Keratinocyte (primary cell): ENCODE measurements around the gene CNTNAP2. TPM values are rescaled to one million over a fixed set of nuclear protein-coding genes. Genes with fewer than 3 reads are reported as not detected.

Source experiments
- DNase-seq: peaks from one replicate; pipeline ENCODE4 v3.0.0-alpha.2; 2011; ENCODE audit warnings: low read depth, missing footprints, low spot score
- FAIRE-seq: peaks from 2 replicates; lab custom pipeline; 2011; peaks lifted over from hg19 to GRCh38; lab: Jason Lieb, UNC
- H2AFZ ChIP-seq: 2 replicates; pipeline ENCODE4 v1.6.0; 2012; ENCODE audit warnings: low read length, control low read depth, inconsistent platforms; ENCODE audit not compliant: control insufficient read depth
- H3K27ac ChIP-seq: 2 replicates; pipeline ENCODE4 v1.5.1; 2011; ENCODE audit warnings: low read length; ENCODE audit not compliant: control insufficient read depth, insufficient read depth
- H3K27me3 ChIP-seq: 3 replicates; pipeline ENCODE4 v1.6.0; 2011; ENCODE audit warnings: low read length; ENCODE audit not compliant: control insufficient read depth, insufficient read depth; ENCODE audit errors: extremely low read depth
- H3K36me3 ChIP-seq, 2 experiments: 2 replicates in 1 of 2; 3 replicates in 1 of 2; pipeline ENCODE4 v1.5.1; 2011; ENCODE audit warnings: low read length in 2 of 2, mild to moderate bottlenecking in 1 of 2; ENCODE audit not compliant: control insufficient read depth in 2 of 2, insufficient read depth in 2 of 2; ENCODE audit errors: extremely low read depth in 1 of 2
- H3K4me1 ChIP-seq: 3 replicates; pipeline ENCODE4 v1.5.1; 2011; ENCODE audit warnings: low read length; ENCODE audit not compliant: control insufficient read depth, insufficient read depth; ENCODE audit errors: extremely low read depth
- H3K4me2 ChIP-seq: 3 replicates; pipeline ENCODE4 v1.6.0; 2011; ENCODE audit warnings: low read depth, low read length; ENCODE audit not compliant: control insufficient read depth, insufficient read depth; ENCODE audit errors: extremely low read depth
- H3K4me3 ChIP-seq, 3 experiments: fragments of 200-600 bp in 1 of 3; sonication (generic) in 1 of 3; 2 replicates in 2 of 3; 3 replicates in 1 of 3; pipeline ENCODE4 v1.5.1; 2011 to 2016; ENCODE audit warnings: low read length in 3 of 3, mild to moderate bottlenecking in 3 of 3, control low read depth in 2 of 3, inconsistent platforms in 1 of 3, low read depth in 1 of 3, mixed read lengths in 1 of 3, mixed run types in 1 of 3, moderate library complexity in 1 of 3; ENCODE audit not compliant: control insufficient read depth in 2 of 3, insufficient read depth in 2 of 3; ENCODE audit errors: extremely low read depth in 1 of 3
- H3K79me2 ChIP-seq: 2 replicates; pipeline ENCODE4 v1.6.0; 2012; ENCODE audit warnings: low read length; ENCODE audit not compliant: control insufficient read depth, insufficient read depth
- H3K9ac ChIP-seq: 3 replicates; pipeline ENCODE4 v1.6.0; 2011; ENCODE audit warnings: low read length; ENCODE audit not compliant: control insufficient read depth, insufficient read depth; ENCODE audit errors: extremely low read depth
- H3K9me1 ChIP-seq: 3 replicates; pipeline ENCODE4 v1.6.0; 2011; ENCODE audit warnings: low read length; ENCODE audit not compliant: control insufficient read depth, insufficient read depth; ENCODE audit errors: extremely low read depth
- H3K9me3 ChIP-seq: 2 replicates; pipeline ENCODE4 v1.5.1; 2012; ENCODE audit warnings: low read depth, low read length; ENCODE audit not compliant: control insufficient read depth
- H4K20me1 ChIP-seq: 3 replicates; pipeline ENCODE4 v1.6.0; 2011; ENCODE audit warnings: low read length; ENCODE audit not compliant: control insufficient read depth, insufficient read depth; ENCODE audit errors: extremely low read depth
- CTCF ChIP-seq, 3 experiments: IDR thresholded peaks in 1 of 3; conservative IDR thresholded peaks in 1 of 3; optimal IDR thresholded peaks in 1 of 3; 2 replicates in 2 of 3; 3 replicates in 1 of 3; pipeline versions ENCODE3 to v1.5.1; 2011; ENCODE audit warnings: low read length in 3 of 3, mild to moderate bottlenecking in 3 of 3, moderate library complexity in 2 of 3, control low read depth in 1 of 3, inconsistent platforms in 1 of 3; ENCODE audit not compliant: insufficient read depth in 2 of 3; ENCODE audit errors: extremely low read depth in 1 of 3
- EZH2 ChIP-seq: IDR thresholded peaks from one replicate; pipeline ENCODE4 v1.6.1; 2012; ENCODE audit warnings: inconsistent platforms, mild to moderate bottlenecking, low read length, moderate library complexity
- dilution Hi-C: fragments of 300-500 bp; cut with MboI; formaldehyde crosslinking; loops from one replicate; pipeline ENCODE4 v1.7.0; 2020; ENCODE audit warnings: low sequenced_read_pairs; ENCODE audit not compliant: extremely low pct_ligation_motif_present
- polyA plus RNA-seq, 5 experiments: library from polyadenylated mRNA; depleted of rRNA in 3 of 5; stranded (reverse) in 3 of 5; stranded (forward) in 1 of 5; unstranded in 1 of 5; fragments of >200 nt; gene quantifications; 1 replicate in 1 of 5; 2 replicates in 3 of 5; 3 replicates in 1 of 5; pipeline versions ENCODE4 v1.2.1 to v1.2.3, GENCODE V29; 2011 to 2012; ENCODE audit warnings: missing spikeins in 2 of 5, low read depth in 1 of 5, low replicate concordance in 1 of 5

Gene CNTNAP2
- polyA plus RNA-seq, 1 donor (not counting 4 experiments of a cell fraction or from before 2014, with no cell fraction given) = 1.4 TPM

DNA sequence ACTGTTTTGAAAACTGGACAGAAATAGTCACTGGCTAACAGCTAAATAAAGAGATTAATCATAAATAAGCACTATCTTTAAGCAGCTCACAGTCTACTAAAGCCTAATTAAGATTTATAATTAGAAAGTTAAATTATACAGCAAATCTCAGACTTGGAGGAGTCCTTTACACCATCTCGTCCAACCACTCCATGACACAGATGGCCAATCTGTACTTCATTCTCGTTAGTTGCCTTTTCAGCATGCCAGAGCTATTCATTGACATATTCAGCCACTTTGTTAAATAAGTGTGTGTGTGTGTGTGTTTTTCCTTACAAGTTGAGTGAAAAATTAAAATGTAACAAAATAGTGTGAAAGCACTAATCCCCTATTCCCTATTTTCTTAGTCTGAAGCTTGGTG, 1066.7 kb downstream of the CNTNAP2 start:
- Histone ChIP-seq H2AFZ (no peak overlapping the region), H3K4me1 (no peaks in the 10 kb centered on the region), H3K9me1 (no peaks in the 10 kb centered on the region), H3K79me2 (no peaks in the 10 kb centered on the region), H3K4me3 (no peak overlapping the region), H4K20me1 (no peaks in the 10 kb centered on the region), H3K27ac (no peak overlapping the region), H3K27me3 (no peaks in the 10 kb centered on the region), H3K9me3 (no peaks in the 10 kb centered on the region), H3K36me3 (no peaks in the 10 kb centered on the region), H3K9ac (no peak overlapping the region), H3K4me2 (no peak overlapping the region)
- no peak for TF ChIP-seq EZH2
- no peak for TF ChIP-seq CTCF (optimal IDR thresholded peaks at IDR 0.05 in 1 of 3, IDR thresholded peaks at IDR 0.05 in 1 of 3, conservative IDR thresholded peaks at IDR 0.05 in 1 of 3; ENCODE audit: extremely low read depth in 1 of 3, insufficient read depth in 2 of 3, low read length in 3 of 3)
- no peak for FAIRE-seq
- dilution Hi-C loops = no loop called here
- no peak for DNase-seq

- FAIRE-seq (no peak), DNase-seq (no peak)
- dilution Hi-C loops = no loop called here
- Histone ChIP-seq H3K4me3 (no peak overlapping the region), H3K27ac (no peak overlapping the region), H2AFZ (no peak overlapping the region), H3K79me2 (no peaks in the 10 kb centered on the region), H3K4me2 (no peak overlapping the region), H3K9ac (no peak overlapping the region), H3K27me3 (no peaks in the 10 kb centered on the region), H4K20me1 (no peaks in the 10 kb centered on the region), H3K9me3 (no peaks in the 10 kb centered on the region), H3K36me3 (no peaks in the 10 kb centered on the region), H3K4me1 (no peaks in the 10 kb centered on the region), H3K9me1 (no peaks in the 10 kb centered on the region)
- TF ChIP-seq CTCF (optimal IDR thresholded peaks at IDR 0.05 in 1 of 3, IDR thresholded peaks at IDR 0.05 in 1 of 3, conservative IDR thresholded peaks at IDR 0.05 in 1 of 3; ENCODE audit: extremely low read depth in 1 of 3, insufficient read depth in 2 of 3, low read length in 3 of 3) = no peak
- TF ChIP-seq EZH2 = no peak
These were observed 1071.9 kb downstream of the CNTNAP2 start for GRCh38 chr7:147188467-147188866.
